Measurements from ENCODE around the gene NFASC. TPM values are rescaled to one million over a fixed set of nuclear protein-coding genes. Genes with fewer than 3 reads are reported as not detected.

NFASC gene
- total RNA-seq, result 10 to 100 TPM; 12.7 to 41.7 (median 19.2) TPM

- no peak for DNase-seq (ENCODE audit: low spot score in 2 of 2)
- H3K27ac ChIP-seq, result no peak within 1 kb of the TSS
- no peak within 1 kb of the TSS for H3K4me3 ChIP-seq
- TF ChIP-seq, protein P1, sequence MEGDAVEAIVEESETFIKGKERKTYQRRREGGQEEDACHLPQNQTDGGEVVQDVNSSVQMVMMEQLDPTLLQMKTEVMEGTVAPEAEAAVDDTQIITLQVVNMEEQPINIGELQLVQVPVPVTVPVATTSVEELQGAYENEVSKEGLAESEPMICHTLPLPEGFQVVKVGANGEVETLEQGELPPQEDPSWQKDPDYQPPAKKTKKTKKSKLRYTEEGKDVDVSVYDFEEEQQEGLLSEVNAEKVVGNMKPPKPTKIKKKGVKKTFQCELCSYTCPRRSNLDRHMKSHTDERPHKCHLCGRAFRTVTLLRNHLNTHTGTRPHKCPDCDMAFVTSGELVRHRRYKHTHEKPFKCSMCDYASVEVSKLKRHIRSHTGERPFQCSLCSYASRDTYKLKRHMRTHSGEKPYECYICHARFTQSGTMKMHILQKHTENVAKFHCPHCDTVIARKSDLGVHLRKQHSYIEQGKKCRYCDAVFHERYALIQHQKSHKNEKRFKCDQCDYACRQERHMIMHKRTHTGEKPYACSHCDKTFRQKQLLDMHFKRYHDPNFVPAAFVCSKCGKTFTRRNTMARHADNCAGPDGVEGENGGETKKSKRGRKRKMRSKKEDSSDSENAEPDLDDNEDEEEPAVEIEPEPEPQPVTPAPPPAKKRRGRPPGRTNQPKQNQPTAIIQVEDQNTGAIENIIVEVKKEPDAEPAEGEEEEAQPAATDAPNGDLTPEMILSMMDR (IDR thresholded peaks at IDR 0.05), result no peak
- no peak for TF ChIP-seq POLR2AphosphoS5 (IDR thresholded peaks at IDR 0.05)
- TF ChIP-seq EP300 (IDR thresholded peaks at IDR 0.05), result no peak
- TF ChIP-seq POLR2A (IDR thresholded peaks at IDR 0.05), result no peak
- H3K4me1 ChIP-seq, result no peaks in the 10 kb centered on the region
- peaks cover 25% of the 10 kb centered on the region for H3K27me3 ChIP-seq
- 82% methylated on average over 18 of the region's 19 CpGs for WGBS
- H3K36me3 ChIP-seq, result no peaks in the 10 kb centered on the region
- no peaks in the 10 kb centered on the region for H3K9me3 ChIP-seq
These were observed at the start of gene NFASC for GRCh38 chr1:204870160-204870912. Gene NFASC (plus strand): TSS chr1:204870862. CDS start chr1:204944316, 73,454 bp downstream.

DNA sequence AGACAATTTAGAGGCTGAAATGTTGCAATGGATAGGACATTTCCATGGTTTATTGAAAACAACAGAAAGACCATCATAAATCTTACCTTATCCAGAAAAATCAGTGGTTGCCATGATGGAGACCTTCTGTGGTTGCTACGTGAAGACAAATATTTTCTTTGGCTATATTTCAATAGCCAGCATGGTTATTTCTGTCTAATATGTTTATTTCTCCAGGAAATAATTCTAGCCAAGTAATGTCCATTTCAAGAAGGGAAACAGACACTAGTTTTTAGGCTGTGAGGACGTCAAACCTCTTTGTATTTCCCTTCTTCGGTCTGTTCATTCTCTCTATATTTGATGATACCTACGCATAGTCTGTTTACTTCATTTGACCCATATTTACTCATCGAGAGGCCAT lies 49.2 kb upstream of the NFASC start:
- TF ChIP-seq EP300 (IDR thresholded peaks at IDR 0.05), result no peak
- TF ChIP-seq, protein P1 (IDR thresholded peaks at IDR 0.05), result no peak
- no peak for TF ChIP-seq POLR2AphosphoS5 (IDR thresholded peaks at IDR 0.05)
- no peak for TF ChIP-seq POLR2A (IDR thresholded peaks at IDR 0.05)
- 38% methylated on average over 5 of the region's 5 CpGs for WGBS

DNA sequence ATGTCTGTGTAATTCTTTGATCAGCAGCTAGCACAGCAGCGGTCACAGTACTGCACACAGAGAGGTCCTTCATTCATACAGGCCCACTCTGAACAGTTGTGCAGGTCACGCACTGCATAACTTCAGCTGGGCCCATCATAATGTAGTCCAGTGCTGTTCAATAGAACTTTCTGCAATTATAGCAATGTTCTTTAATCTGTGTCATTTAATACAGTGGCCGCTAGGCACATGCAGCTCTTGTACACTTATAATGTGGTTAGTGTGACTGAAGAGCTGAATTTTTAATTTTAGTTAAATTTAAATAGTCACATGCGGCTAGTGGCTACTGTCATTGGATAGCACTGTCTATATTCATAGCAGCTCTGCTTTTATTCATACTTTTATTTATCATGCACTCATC lies 48.7 kb upstream of the NFASC start:
- TF ChIP-seq POLR2AphosphoS5 (IDR thresholded peaks at IDR 0.05), result no peak
- no peak for TF ChIP-seq POLR2A (IDR thresholded peaks at IDR 0.05)
- no peak for TF ChIP-seq EP300 (IDR thresholded peaks at IDR 0.05)
- TF ChIP-seq, protein P1 (IDR thresholded peaks at IDR 0.05), result no peak
- DNase-seq (ENCODE audit: low spot score in 2 of 2), result no peak
- WGBS, result 91% methylated on average over 4 of the region's 4 CpGs
- peaks cover 4% of the 10 kb centered on the region for H3K4me1 ChIP-seq
- H3K27ac ChIP-seq, result no peak overlapping the region
- no peak overlapping the region for H3K4me3 ChIP-seq
- peaks cover 7% of the 10 kb centered on the region for H3K27me3 ChIP-seq
- no peaks in the 10 kb centered on the region for H3K9me3 ChIP-seq
- no peaks in the 10 kb centered on the region for H3K36me3 ChIP-seq

More for the DNA sequence above, 49.2 kb upstream of the NFASC start:
- Histone ChIP-seq H3K36me3 (no peaks in the 10 kb centered on the region), H3K9me3 (no peaks in the 10 kb centered on the region), H3K27me3 (peaks cover 3% of the 10 kb centered on the region), H3K4me1 (peaks cover 4% of the 10 kb centered on the region), H3K4me3 (no peak overlapping the region), H3K27ac (no peak overlapping the region)
- DNase-seq (ENCODE audit: low spot score in 2 of 2), result no peak

DNA sequence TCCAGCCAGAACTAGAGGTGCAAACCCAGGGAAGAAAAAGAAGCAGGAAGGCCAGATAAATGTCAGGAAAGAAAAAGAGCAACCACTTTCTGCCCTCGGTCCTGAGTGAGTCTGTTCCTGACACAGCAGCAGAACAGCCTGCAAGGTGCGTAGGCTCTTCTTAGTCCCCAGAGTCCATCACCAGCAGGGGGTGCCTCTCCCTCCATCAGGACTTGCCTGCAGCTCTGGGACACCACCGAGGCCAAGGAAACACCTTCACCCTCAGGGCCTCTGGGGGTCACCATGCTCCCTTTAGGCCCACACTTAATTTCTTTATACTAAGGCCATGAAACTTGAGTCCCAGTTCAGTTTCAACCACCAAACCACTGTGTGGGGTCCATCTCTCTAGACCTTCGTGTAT lies 43.7 kb upstream of the NFASC start:
- DNase-seq (ENCODE audit: low spot score in 2 of 2), result no peak
- TF ChIP-seq POLR2A (IDR thresholded peaks at IDR 0.05) (no peak), POLR2AphosphoS5 (IDR thresholded peaks at IDR 0.05) (no peak), EP300 (IDR thresholded peaks at IDR 0.05) (no peak)
- TF ChIP-seq, protein P1 (IDR thresholded peaks at IDR 0.05), result no peak
- 54% methylated on average over 4 of the region's 4 CpGs for WGBS
- H3K9me3 ChIP-seq, result no peaks in the 10 kb centered on the region
- H3K27me3 ChIP-seq, result peaks cover 55% of the 10 kb centered on the region
- no peak overlapping the region for H3K27ac ChIP-seq
- H3K36me3 ChIP-seq, result no peaks in the 10 kb centered on the region
- H3K4me1 ChIP-seq, result peaks cover 9% of the 10 kb centered on the region
- H3K4me3 ChIP-seq, result no peak overlapping the region

- Histone ChIP-seq H3K4me1 (peaks cover 9% of the 10 kb centered on the region), H3K9me3 (no peaks in the 10 kb centered on the region), H3K4me3 (peak overlapping the region; percentile 44), H3K27ac (no peak overlapping the region), H3K27me3 (peaks cover 65% of the 10 kb centered on the region), H3K36me3 (no peaks in the 10 kb centered on the region)
- no peak for DNase-seq (ENCODE audit: low spot score in 2 of 2)
- TF ChIP-seq POLR2AphosphoS5 (IDR thresholded peaks at IDR 0.05) (no peak), POLR2A (IDR thresholded peaks at IDR 0.05) (no peak)
- TF ChIP-seq, protein P1 (IDR thresholded peaks at IDR 0.05), result peak in 1 of 2 donors; percentile 27
- 3% methylated on average over 37 of the region's 53 CpGs for WGBS
These were observed 42.3 kb upstream of the NFASC start for GRCh38 chr1:204828352-204828850.

Measured in suprapubic skin (tissue), 4 donors.